Transverse colon (tissue), 4 donors: ENCODE measurements around the gene CCNY. TPM values are rescaled to one million over a fixed set of nuclear protein-coding genes. Genes with fewer than 3 reads are reported as not detected.
"Not testable (repeated sequence)": the region's sequence is repeated elsewhere in the genome, so short reads cannot be mapped to it uniquely, and the experiment has no call there.

Experiments used
- DNase-seq: peaks from one replicate; pipeline ENCODE4 v3.0.0-alpha.2; 2019
- H3K27ac ChIP-seq, 4 donors: fragments of 200-600 bp; sonication (generic); 2 replicates each; pipeline ENCODE4 v1.5.1; 2016 to 2018; ENCODE audit warnings: inconsistent platforms in 4 of 4
- H3K27me3 ChIP-seq: fragments of 200-600 bp; sonication (generic); 2 replicates; pipeline ENCODE4 v1.5.1; 2017; ENCODE audit warnings: inconsistent platforms
- H3K36me3 ChIP-seq, 4 donors: fragments of 200-600 bp; sonication (generic); 2 replicates each; pipeline ENCODE4 v1.5.1; 2017 to 2019; ENCODE audit warnings: inconsistent platforms in 4 of 4
- H3K4me1 ChIP-seq, 4 donors: fragments of 200-600 bp; sonication (generic); 2 replicates each; pipeline ENCODE4 v1.5.1; 2017 to 2020; ENCODE audit warnings: inconsistent platforms in 4 of 4
- H3K4me3 ChIP-seq, 4 donors: fragments of 200-600 bp; sonication (generic); 1 replicate in 1 of 4; 2 replicates in 3 of 4; pipeline versions ENCODE4 v1.5.1 to v1.6.1; 2017 to 2019; ENCODE audit warnings: inconsistent platforms in 4 of 4
- H3K9me3 ChIP-seq, 2 donors: fragments of 200-600 bp; sonication (generic); 2 replicates each; pipeline ENCODE4 v1.5.1; 2017 to 2019; ENCODE audit warnings: inconsistent platforms in 2 of 2
- CTCF ChIP-seq, 5 experiments: fragments of 200-600 bp in 3 of 5; fragments of 450-650 bp in 2 of 5; sonication (generic) in 3 of 5; IDR thresholded peaks; 1 replicate in 2 of 5; 2 replicates in 3 of 5; pipeline ENCODE4 v1.5.1; 2016 to 2017; ENCODE audit warnings: antibody characterized with exemption in 5 of 5, inconsistent platforms in 3 of 5, mild to moderate bottlenecking in 2 of 5, moderate library complexity in 1 of 5
- EP300 ChIP-seq: sonication (generic); formaldehyde crosslinking; IDR thresholded peaks from one replicate; pipeline ENCODE4 v1.6.1; 2017; ENCODE audit warnings: antibody characterized with exemption, low read depth
- POLR2A ChIP-seq: fragments of 450-650 bp; IDR thresholded peaks from one replicate; pipeline ENCODE4 v1.6.1; 2016; ENCODE audit warnings: antibody characterized with exemption, mild to moderate bottlenecking, moderate library complexity
- POLR2AphosphoS5 ChIP-seq, 3 donors: sonication (generic); formaldehyde crosslinking; IDR thresholded peaks; one replicate each; pipeline ENCODE4 v1.6.1; 2016; ENCODE audit warnings: antibody characterized with exemption in 3 of 3
- WGBS, 2 donors: methylation state at CpG; one replicate each; pipeline ENCODE4 v1.1.5; 2018; ENCODE audit warnings: low coverage in 1 of 2; 5-methylcytosine and 5-hydroxymethylcytosine counted together
- in situ Hi-C, 4 donors: fragments of 200-750 bp; cut with MboI; loops; one replicate each; pipeline versions ENCODE4 v1.15.0 to v1.15.1; 2017; ENCODE audit warnings: low sequenced_read_pairs in 3 of 4, low pct_ligation_motif_present in 1 of 4, low pct_unique_long_range_greater_than_20kb in 1 of 4
- intact Hi-C: fragments of 100-400 bp; cut with DNase I; formaldehyde crosslinking; loops from one replicate; pipeline ENCODE4 v1.15.1; 2023; ENCODE audit warnings: low total_unique reads
- total RNA-seq, 4 donors: library from RNA; depleted of rRNA; stranded (reverse); fragments of >200 nt; gene quantifications; one replicate each; pipeline ENCODE4 v1.1.0, GENCODE V29; 2016

The CCNY gene
- total RNA-seq, 4 donors from 2014 or later, result 19.5 to 53.9 (median 41.4) TPM

- in situ Hi-C loops, result no loop called here
- Histone ChIP-seq H3K27me3 (no peaks in the 10 kb centered on the region), H3K4me1 (no peaks in the 10 kb centered on the region), H3K4me3 (no peak overlapping the region), H3K36me3 (peaks cover 0 to 37% (median 2%) of the 10 kb centered on the region in 4 donors), H3K27ac (no peak overlapping the region), H3K9me3 (no peaks in the 10 kb centered on the region)
- intact Hi-C loops, result no loop called here
- 90 to 92% methylated on average over 2 to 3 of the region's 3 CpGs for whole genome bisulfite sequencing, 2 donors
- no peak for TF ChIP-seq POLR2A
- TF ChIP-seq POLR2AphosphoS5 (IDR thresholded peaks at IDR 0.05), result no peak
- TF ChIP-seq CTCF (IDR thresholded peaks at IDR 0.05), result no peak
- no peak for TF ChIP-seq EP300
- no peak for DNase-seq
These were observed 198.8 kb downstream of the CCNY start for GRCh38 chr10:35535136-35535535.

- intact Hi-C loops (no loop called here), in situ Hi-C loops (no loop called here)
- Histone ChIP-seq H3K27ac (no peak overlapping the region), H3K9me3 (no peaks in the 10 kb centered on the region), H3K36me3 (peaks cover 0 to 29% (median 2%) of the 10 kb centered on the region in 4 donors), H3K27me3 (no peaks in the 10 kb centered on the region), H3K4me1 (no peaks in the 10 kb centered on the region), H3K4me3 (no peak overlapping the region)
- WGBS, 2 donors, result 97 to 100% methylated on average over 3 to 4 of the region's 4 CpGs
- no peak for DNase-seq
- TF ChIP-seq CTCF (IDR thresholded peaks at IDR 0.05) (no peak), POLR2AphosphoS5 (IDR thresholded peaks at IDR 0.05) (no peak), POLR2A (no peak), EP300 (no peak)
These were observed 200.5 kb downstream of the CCNY start for GRCh38 chr10:35536789-35537188.

- H3K9me3 ChIP-seq, in situ Hi-C loops, H3K4me1 ChIP-seq, H3K27me3 ChIP-seq, H3K4me3 ChIP-seq, intact Hi-C loops, DNase-seq, H3K27ac ChIP-seq: not testable (repeated sequence)
- H3K36me3 ChIP-seq, result peaks cover 0 to 20% (median 2%) of the 10 kb centered on the region in 4 donors
- WGBS, 2 donors, result 94 to 100% methylated on average over 3 of the region's 3 CpGs
These were observed 201.6 kb downstream of the CCNY start for GRCh38 chr10:35537925-35538324.

GRCh38 chr10:35540296-35541164, 204.2 kb downstream of the CCNY start:
- no peak for TF ChIP-seq EP300
- TF ChIP-seq CTCF (IDR thresholded peaks at IDR 0.05), result no peak
- intact Hi-C loops (no loop called here), in situ Hi-C loops (no loop called here)
- Histone ChIP-seq H3K27me3 (no peaks in the 10 kb centered on the region), H3K36me3 (peaks cover 0 to 5% (median 0%) of the 10 kb centered on the region in 4 donors), H3K27ac (no peak overlapping the region), H3K4me3 (no peak overlapping the region), H3K9me3 (no peaks in the 10 kb centered on the region), H3K4me1 (no peaks in the 10 kb centered on the region)
- DNase-seq, result no peak
- WGBS, 2 donors, result 82 to 83% methylated on average over 7 of the region's 7 CpGs
